Inflammatory macrophage (primary cell): ENCODE results near the gene RTP5.
A peak's percentile ranks its signal among the peaks of the same experiment; 100 is the strongest.

Source experiments
- DNase-seq, 2 donors: peaks; one replicate each; pipeline ENCODE4 v3.0.0-alpha.2; 2020 to 2022

RTP5 gene

GRCh38 chr2:241858206-241859016, 11.1 kb upstream of the RTP5 start, which contains the start of gene PDCD1:
PDCD1 (minus strand) TSS chr2:241858894; CDS start chr2:241858838, 56 bp downstream.
- no peak for DNase-seq

- no peak for DNase-seq
Observed at GRCh38 chr2:241859017-241859435, 10.5 kb upstream of the RTP5 start.

- peak; percentile 32 to 56 for DNase-seq
Observed at GRCh38 chr2:241859436-241860183, 9.9 kb upstream of the RTP5 start.

- DNase-seq = no peak
Observed at GRCh38 chr2:241860184-241861078, 9.1 kb upstream of the RTP5 start.

GRCh38 chr2:241861264-241861663, 8.3 kb upstream of the RTP5 start:
- DNase-seq = no peak

- no peak for DNase-seq
Observed at GRCh38 chr2:241862093-241862492, 7.4 kb upstream of the RTP5 start.

GRCh38 chr2:241862775-241863535, 6.6 kb upstream of the RTP5 start:
- no peak for DNase-seq

- DNase-seq = no peak
Observed at GRCh38 chr2:241863536-241863954, 6.0 kb upstream of the RTP5 start.

- no peak for DNase-seq
Observed at GRCh38 chr2:241864168-241864849, 5.2 kb upstream of the RTP5 start.

- DNase-seq = no peak
Observed at GRCh38 chr2:241864850-241865213, 4.7 kb upstream of the RTP5 start.

GRCh38 chr2:241865416-241865956, 4.0 kb upstream of the RTP5 start:
- no peak for DNase-seq

GRCh38 chr2:241865957-241866789, 3.4 kb upstream of the RTP5 start:
- DNase-seq = no peak

GRCh38 chr2:241866790-241867645, 2.5 kb upstream of the RTP5 start:
- no peak for DNase-seq

- DNase-seq = no peak
Observed at GRCh38 chr2:241867776-241868420, 1.6 kb upstream of the RTP5 start.

GRCh38 chr2:241868661-241869081, 858 bp upstream of the RTP5 start:
- DNase-seq = no peak

- no peak for DNase-seq
Observed at GRCh38 chr2:241870081-241870541, 582 bp downstream of the RTP5 start.

GRCh38 chr2:241870611-241871537, 1.3 kb downstream of the RTP5 start:
- DNase-seq = no peak
